ENCODE measurements around the gene C1orf35. TPM values are rescaled to one million over a fixed set of nuclear protein-coding genes. Genes with fewer than 3 reads are reported as not detected.
A peak's percentile ranks its signal among the peaks of the same experiment; 100 is the strongest.

C1orf35 gene
- polyA plus RNA-seq, 3 donors, result 20.8 to 26.1 (median 23.3) TPM

DNA sequence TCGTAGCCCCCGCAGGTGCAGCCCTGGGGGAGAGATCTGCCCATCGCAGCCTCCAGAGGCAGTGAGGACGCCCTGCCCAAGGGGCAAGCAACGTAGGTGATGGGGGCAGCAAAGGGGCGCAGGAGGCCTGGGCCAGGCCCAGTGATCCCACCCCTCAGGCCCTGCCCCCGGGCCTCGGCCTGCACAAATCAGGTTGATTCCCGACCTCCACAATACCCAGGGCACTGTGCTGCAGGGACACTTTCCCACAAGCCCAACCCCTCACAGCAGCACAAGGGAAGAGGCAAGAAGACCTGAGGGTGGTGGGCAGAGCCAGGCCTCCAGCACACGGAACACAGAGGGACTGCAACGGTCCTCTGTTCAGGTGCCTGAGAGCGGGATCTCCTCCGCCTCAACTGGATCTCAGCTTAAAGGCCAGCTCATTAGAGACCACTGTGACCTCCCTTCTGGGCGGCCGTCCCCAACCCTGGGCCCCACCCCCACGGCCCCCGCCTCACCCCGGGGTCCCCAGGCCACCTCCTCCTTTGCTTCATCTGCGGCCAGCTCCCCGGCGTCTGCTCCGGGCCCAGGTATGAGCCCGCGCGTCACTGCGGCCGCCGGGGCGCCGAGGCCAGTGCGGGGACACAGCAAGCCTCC lies 21.4 kb downstream of the C1orf35 start:
- DNase-seq, result no peak

DNA sequence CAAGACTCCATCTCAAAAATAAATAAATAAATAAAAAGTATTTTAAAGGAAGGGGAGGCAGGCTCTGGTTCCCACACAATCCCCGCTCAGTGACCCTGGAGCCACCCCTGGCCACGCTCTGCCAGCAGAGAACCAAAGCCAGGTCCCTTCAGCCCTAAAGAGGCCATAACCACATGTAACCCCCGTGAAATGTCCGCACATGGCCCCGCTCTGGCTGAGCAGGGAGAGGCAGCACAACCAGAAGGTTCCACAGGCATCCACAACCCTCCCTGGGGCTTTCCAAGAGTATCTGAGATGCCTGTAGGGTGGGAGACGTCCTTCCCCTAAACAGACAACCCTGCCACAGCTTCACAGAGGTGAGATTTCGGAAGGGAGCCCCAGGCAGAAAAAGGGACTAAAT lies 22.0 kb downstream of the C1orf35 start:
- no peak for DNase-seq

DNA sequence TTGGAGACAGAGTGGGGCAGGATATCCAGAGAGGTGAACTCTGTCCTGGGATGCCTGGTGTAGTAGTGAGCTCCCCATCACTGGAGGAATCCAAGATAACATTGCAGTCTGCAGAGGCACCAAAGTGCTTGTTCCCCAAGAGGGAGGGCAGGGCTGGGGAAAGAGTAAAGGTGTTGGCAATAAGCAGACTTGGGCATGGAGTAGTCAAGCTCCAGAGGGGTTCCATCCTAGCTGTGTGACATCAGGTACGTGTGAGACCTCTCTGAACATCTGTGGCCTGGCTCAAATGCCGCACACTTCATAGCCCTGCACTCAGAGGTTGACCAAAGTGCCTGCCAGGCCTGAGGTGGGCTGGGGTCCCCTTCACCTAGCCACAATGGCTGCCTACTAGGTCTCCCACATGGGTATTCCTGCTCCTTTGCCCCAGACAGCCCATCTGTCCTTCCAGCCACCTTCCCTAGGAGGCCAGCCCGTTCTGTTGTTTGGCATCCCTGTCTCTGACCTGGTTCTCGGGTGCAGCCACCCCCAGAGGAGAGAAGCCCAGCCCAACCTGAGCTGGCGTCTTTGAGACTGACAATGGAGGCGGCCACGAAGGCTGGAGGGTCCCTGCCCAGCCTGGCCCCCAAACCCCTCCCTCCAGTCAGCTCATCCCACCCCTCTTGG lies 23.4 kb downstream of the C1orf35 start:
- DNase-seq, result no peak

- no peak for DNase-seq
These were observed 24.1 kb downstream of the C1orf35 start for GRCh38 chr1:228079013-228079412.

GRCh38 chr1:228077565-228078330 lies 25.4 kb downstream of the C1orf35 start:
- no peak for DNase-seq

GRCh38 chr1:228076796-228077430 lies 26.2 kb downstream of the C1orf35 start:
- no peak for DNase-seq

DNA sequence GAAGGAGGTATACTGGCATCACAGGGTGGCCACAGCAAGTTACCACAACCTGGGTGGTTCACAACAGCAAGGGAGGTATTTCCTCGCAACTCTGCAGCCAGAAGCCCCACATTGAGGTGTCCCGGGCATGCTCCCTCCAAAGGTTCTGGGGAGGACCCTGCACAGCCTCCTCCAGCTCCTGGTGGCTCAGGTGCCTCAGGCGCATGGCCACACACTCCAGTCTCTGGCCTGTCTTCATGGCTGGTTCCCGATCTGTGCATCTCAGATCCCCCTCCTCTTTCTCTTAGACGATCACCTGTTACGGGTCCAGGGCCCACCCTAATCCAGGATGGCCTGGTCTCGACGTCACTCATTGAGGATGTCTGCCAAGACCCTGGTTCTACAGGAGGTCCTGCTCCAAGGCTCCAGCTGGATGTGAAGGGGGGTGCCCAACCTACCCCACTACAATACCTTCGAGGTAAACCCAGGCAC lies 27.3 kb downstream of the C1orf35 start:
- DNase-seq, result no peak

DNA sequence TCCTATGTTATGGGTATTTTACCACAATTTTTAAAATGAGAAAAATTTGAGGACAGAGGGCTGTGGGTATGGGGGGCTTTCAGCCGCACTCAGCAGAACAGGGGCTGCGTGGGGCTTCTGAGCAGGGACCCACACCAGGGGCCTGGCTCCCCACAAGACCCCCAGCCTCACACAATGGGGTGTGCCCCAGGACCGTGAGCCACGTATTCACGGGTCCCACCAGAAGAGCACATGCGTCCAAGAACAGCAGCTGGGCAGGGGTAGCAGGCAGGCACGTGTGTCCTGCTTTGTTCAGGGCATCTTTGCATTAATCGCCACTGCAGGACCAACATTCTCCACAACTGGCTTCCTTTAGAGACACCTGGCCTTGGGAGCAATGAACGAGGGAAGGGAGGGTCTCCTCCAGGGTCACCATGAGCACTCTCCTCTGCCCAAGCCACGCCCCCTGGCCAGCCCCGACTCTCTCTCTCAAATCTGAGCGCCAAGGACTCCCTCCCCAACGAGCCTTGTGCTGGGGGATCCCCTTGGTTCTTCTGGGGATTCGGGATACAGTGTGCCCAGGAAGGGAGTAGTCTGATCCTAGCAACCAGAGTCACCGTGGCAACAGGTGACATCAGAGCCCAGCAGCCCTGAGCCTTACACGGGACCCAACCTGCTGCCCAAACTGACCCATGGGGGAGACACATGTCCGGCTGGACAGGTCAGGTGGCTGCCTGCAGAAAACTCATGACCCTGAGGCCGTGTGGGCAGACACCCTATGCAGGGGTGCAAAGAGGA lies 28.0 kb downstream of the C1orf35 start:
- no peak for DNase-seq

GRCh38 chr1:228073857-228074545 lies 29.1 kb downstream of the C1orf35 start:
- peak; percentile 61 for DNase-seq

GRCh38 chr1:228073061-228073856 lies 29.9 kb downstream of the C1orf35 start:
- no peak for DNase-seq

DNA sequence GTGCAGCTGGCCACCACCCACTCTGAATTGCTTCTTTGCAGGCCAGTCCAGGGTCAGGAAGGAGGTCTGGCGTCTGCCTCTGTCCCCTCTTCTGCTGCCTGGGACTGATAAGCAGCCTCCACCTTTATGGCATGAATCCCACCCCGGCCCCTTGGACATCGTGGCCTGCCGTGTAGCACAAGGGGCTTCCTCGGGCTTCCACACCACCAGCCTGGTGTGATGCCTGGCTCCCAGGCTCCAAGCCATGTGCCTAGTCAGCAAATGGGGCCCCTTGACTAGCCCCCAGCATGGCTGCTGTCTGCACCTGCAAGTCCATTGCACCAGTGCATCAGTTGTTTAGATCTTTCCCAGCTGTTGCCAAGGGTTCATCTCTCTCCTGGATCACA lies 30.5 kb downstream of the C1orf35 start:
- DNase-seq, result no peak

GRCh38 chr1:228071839-228072657 lies 31.1 kb downstream of the C1orf35 start:
- no peak for DNase-seq

DNA sequence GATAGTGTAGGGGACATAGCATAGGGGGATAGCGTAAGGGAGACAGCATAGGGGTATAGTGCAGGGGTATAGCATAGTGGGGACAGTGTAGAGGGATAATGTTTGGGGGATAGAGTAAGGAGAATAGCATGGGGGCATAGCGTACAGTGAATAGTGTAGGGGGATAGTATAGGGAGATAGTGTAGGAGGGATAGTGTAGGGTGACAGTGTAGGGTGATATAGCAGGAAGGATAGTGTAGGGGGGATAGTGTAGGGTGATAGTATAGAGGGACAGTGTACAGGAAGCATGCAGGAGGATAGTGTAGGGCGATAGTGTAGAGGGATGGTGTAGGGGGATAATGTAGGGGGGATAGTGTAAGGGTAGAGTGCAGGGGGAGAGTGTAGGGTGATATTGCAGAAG lies 32.3 kb downstream of the C1orf35 start:
- DNase-seq, result no peak

- no peak for DNase-seq
These were observed 33.0 kb downstream of the C1orf35 start for GRCh38 chr1:228070173-228070572.

DNA sequence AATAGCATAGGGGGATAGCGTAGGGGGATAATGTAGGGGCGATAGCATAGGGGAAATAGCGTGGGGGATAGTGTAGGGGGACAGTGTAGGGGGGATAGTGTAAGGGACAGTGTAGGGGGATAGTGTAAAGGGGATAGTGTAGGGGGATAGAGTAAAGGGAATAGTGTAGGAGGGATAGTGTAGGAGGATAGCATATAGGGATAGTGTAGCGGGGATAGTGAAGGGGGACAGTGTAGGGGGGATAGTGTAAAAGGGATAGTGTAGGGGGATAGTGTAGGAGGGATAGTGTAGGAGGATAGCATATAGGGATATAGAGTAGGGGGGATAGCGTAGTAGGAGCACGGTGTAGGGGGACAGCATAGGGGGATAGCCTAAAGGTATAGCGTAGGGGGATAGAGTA lies 34.8 kb downstream of the C1orf35 start:
- no peak for DNase-seq

GRCh38 chr1:228066891-228067654 lies 36.1 kb downstream of the C1orf35 start:
- no peak for DNase-seq

DNA sequence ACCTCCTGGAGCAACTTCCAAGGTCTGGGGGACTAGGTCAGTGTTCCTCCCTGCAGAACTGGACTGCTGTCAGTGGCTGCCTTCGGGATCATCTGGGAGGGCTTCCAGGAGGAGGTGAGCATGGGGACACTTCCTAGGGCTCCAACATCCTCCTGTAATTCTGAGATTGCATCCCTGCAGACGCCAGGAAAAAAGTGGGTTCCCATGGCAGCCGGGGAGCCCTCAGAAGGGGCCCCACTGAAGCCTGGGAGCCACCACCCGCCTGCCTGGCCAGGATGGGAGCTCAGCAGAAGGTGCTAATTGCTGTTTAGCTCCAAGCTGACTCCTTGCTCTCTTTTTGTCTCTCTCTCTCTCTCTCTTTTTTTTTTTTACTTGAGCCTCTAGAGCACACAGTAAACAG lies 36.7 kb downstream of the C1orf35 start:
- DNase-seq, result no peak

DNA sequence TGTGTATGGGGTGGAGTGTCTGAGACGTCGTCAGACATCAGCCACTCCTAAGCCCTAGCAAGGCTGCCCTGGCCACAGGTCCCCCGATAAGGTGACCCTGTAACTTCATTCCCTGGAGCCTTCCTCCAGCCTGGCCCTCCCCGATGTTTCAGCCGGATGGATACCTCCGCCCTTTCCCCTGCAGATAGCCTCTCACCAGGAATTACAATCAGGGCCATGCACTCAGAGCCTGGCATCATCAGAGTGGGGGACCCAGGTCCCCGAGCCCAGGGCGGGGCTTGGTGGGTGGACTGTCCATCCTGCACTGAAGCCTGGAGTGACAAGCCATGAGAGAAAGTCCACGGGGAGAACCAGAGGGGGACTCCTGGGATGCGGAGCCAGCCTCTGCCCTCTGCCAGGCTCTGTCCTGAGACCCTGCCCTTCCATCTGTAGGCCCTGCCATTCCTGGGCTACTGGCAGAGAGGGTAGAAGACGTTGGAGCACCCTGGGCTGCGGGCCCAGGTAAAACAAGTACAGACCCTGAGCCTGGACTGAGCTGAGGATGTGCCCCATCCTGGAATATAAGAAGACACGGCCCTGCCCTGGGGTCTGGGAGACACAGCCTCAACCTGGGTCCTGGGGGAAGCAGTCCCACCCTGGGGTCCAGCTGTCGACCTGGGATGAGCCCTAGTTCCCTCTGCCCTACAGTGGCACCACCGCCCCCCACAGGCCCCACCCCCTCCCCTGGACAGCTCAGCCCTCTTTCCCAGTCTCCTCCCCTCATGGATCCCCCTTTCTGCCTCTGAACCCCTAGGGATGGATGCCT lies 37.4 kb downstream of the C1orf35 start:
- DNase-seq, result no peak
